Fibroblast of lung (primary cell): ENCODE measurements around the gene HAUS6.

ENCODE experiments used
- CTCF ChIP-seq, 2 donors: IDR thresholded peaks in 1 of 2; conservative IDR thresholded peaks in 1 of 2; 1 replicate in 1 of 2; 2 replicates in 1 of 2; pipeline ENCODE4 v1.5.1; 2011 to 2012; ENCODE audit warnings: low read length in 2 of 2, control low read depth in 1 of 2, inconsistent platforms in 1 of 2, low read depth in 1 of 2, mild to moderate bottlenecking in 1 of 2
- EZH2 ChIP-seq: IDR thresholded peaks from 2 replicates; pipeline ENCODE4 v1.5.1; 2012; ENCODE audit warnings: low read length, control low read depth, mild to moderate bottlenecking; ENCODE audit errors: missing control alignments

- TF ChIP-seq CTCF (conservative IDR thresholded peaks at IDR 0.05 in 1 of 2, IDR thresholded peaks at IDR 0.05 in 1 of 2; ENCODE audit: low read depth in 1 of 2, low read length in 2 of 2) (no peak), EZH2 (no peak)
Measured at GRCh38 chr9:19127871-19128500, 25.3 kb upstream of the HAUS6 start.
